ENCODE data around the gene KRT32.
"Not testable (repeated sequence)": the region's sequence is repeated elsewhere in the genome, so short reads cannot be mapped to it uniquely, and the experiment has no call there.

The KRT32 gene

GRCh38 chr17:41462705-41463104, 4.5 kb downstream of the KRT32 start:
- no peak for DNase-seq

- no peak for DNase-seq
These were observed 9.5 kb downstream of the KRT32 start for GRCh38 chr17:41457676-41458075.

- DNase-seq = no peak
These were observed 11.0 kb downstream of the KRT32 start for GRCh38 chr17:41456204-41456603.

- no peak for DNase-seq
These were observed 11.9 kb downstream of the KRT32 start for GRCh38 chr17:41455236-41455635.

- DNase-seq = no peak
These were observed 14.1 kb downstream of the KRT32 start for GRCh38 chr17:41453066-41453465.

GRCh38 chr17:41452281-41452680, 14.9 kb downstream of the KRT32 start:
- no peak for DNase-seq

- DNase-seq = no peak
These were observed 15.9 kb downstream of the KRT32 start for GRCh38 chr17:41451154-41451728.

GRCh38 chr17:41449008-41449407, 18.2 kb downstream of the KRT32 start:
- DNase-seq = no peak

GRCh38 chr17:41448506-41448905, 18.7 kb downstream of the KRT32 start:
- no peak for DNase-seq

GRCh38 chr17:41446806-41447205, 20.4 kb downstream of the KRT32 start:
- no peak for DNase-seq

GRCh38 chr17:41444640-41445039, 22.5 kb downstream of the KRT32 start:
- DNase-seq = no peak

- DNase-seq = no peak
These were observed 23.0 kb downstream of the KRT32 start for GRCh38 chr17:41444186-41444585.

GRCh38 chr17:41442739-41443138, 24.4 kb downstream of the KRT32 start:
- no peak for DNase-seq

- no peak for DNase-seq
These were observed 26.6 kb downstream of the KRT32 start, which contains the start of gene KRT38 for GRCh38 chr17:41440531-41441033. Gene KRT38, minus strand, starts transcription at chr17:41440983. Its CDS starts 62 bp downstream, at chr17:41440921.

GRCh38 chr17:41439375-41439774, 27.8 kb downstream of the KRT32 start:
- no peak for DNase-seq

GRCh38 chr17:41437769-41438168, 29.4 kb downstream of the KRT32 start:
- no peak for DNase-seq

- no peak for DNase-seq
These were observed 29.9 kb downstream of the KRT32 start for GRCh38 chr17:41437254-41437653.

GRCh38 chr17:41434415-41434814, 32.8 kb downstream of the KRT32 start:
- DNase-seq = no peak

- DNase-seq = no peak
These were observed 33.2 kb downstream of the KRT32 start for GRCh38 chr17:41434005-41434404.

- DNase-seq = no peak
These were observed 33.6 kb downstream of the KRT32 start for GRCh38 chr17:41433586-41433985.

GRCh38 chr17:41430376-41430775, 36.8 kb downstream of the KRT32 start:
- not testable (repeated sequence) for DNase-seq

GRCh38 chr17:41429667-41430066, 37.5 kb downstream of the KRT32 start:
- no peak for DNase-seq

GRCh38 chr17:41428591-41429291, 38.4 kb downstream of the KRT32 start:
- no peak for DNase-seq

- DNase-seq = no peak
These were observed 43.0 kb downstream of the KRT32 start, which contains the start of gene KRT37 for GRCh38 chr17:41424111-41424635. Gene KRT37, minus strand, starts transcription at chr17:41424585. Its CDS starts 62 bp downstream, at chr17:41424523.

Measured in cortex of kidney (tissue), 1 donor.